ENCODE measurements around the gene DUSP15. TPM values are rescaled to one million over a fixed set of nuclear protein-coding genes. Genes with fewer than 3 reads are reported as not detected.

Gene DUSP15, protein sequence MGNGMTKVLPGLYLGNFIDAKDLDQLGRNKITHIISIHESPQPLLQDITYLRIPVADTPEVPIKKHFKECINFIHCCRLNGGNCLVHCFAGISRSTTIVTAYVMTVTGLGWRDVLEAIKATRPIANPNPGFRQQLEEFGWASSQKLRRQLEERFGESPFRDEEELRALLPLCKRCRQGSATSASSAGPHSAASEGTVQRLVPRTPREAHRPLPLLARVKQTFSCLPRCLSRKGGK
- polyA plus RNA-seq (62.7 and 68.9 TPM in 2 replicates), polyA minus RNA-seq (28.0 and 39.0 TPM in 2 replicates)

DNA sequence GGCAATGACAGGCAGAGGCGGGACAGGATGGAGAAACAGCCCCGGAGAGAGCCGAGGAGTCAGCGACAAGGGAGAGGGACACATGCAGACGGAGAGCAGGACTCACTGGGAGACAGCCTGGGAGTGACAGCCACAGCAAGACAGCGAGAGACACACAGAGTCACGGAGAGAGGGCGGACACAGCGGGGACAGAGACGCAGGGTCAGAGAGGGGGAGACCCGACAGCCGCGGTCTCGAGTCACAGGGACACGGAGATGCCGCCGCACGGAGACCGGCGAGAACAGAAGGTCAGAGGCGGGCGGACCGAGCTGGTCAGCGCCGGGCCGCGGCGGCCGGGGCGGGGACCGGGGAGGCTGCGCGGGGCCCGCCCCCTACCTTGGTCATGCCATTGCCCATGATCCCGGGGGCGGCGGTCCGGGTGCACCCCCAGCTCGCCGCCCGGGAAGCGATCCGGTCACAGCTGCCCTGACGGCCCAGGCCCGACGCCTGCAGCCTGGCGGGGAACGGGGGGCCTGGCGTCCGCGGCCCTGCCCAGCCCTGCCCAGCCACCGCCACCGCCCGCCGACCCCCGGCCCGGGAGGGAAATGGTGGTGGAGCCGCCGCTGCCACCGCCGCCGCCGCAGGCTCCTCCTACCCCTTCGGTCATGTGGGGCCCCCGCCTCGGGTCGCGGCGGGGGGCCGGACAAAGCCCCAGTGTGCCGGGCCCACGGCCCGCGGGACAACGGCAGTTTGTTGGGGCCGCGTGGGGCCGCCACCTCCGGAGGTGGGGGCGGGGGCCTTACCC is at the start of gene DUSP15, which contains the start of gene TTLL9:
TSS of gene DUSP15 (minus strand) at position 586 of the 784 bp plus-strand sequence. CDS start at position 396, 190 bp downstream.
TSS of gene TTLL9 (plus strand) at position 693 of the 784 bp plus-strand sequence. CDS start 493 bp downstream, outside the sequence.
- Histone ChIP-seq H3K4me2 (ENCODE audit: low read length) (peak within 1 kb of the TSS; percentile 85), H4K20me1 (ENCODE audit: insufficient read depth) (no peaks in the 10 kb centered on the region), H3K9ac (ENCODE audit: low read length) (peak within 1 kb of the TSS; percentile 83), H3F3A (ENCODE audit: insufficient read depth, low read length, poor library complexity, severe bottlenecking) (no peaks in the 10 kb centered on the region), H3K27ac (ENCODE audit: low read length) (peak within 1 kb of the TSS; percentile 43), H3K27me3 (ENCODE audit: insufficient read depth, low read depth, low read length) (no peaks in the 10 kb centered on the region), H3K9me2 (ENCODE audit: insufficient read depth, low read length) (no peaks in the 10 kb centered on the region), H3K9me3 (ENCODE audit: low read length) (no peaks in the 10 kb centered on the region), H3K4me3 (ENCODE audit: low read length) (peak within 1 kb of the TSS; percentile 67), H3K79me2 (replicated peaks; ENCODE audit: insufficient read depth, low read length) (no peaks in the 10 kb centered on the region), H2AFZ (ENCODE audit: low read depth, low read length) (peak within 1 kb of the TSS; percentile 67), H3K36me3 (ENCODE audit: insufficient read depth, low read length) (no peaks in the 10 kb centered on the region)
- TF ChIP-seq EP300 (conservative IDR thresholded peaks at IDR 0.05; ENCODE audit: poor library complexity, severe bottlenecking) (peak; percentile 53), MXI1 (conservative IDR thresholded peaks at IDR 0.05; ENCODE audit: poor library complexity, severe bottlenecking) (peak; percentile 44), SMC3 (conservative IDR thresholded peaks at IDR 0.05; ENCODE audit: poor library complexity) (peak; percentile 23), RAD21 (conservative IDR thresholded peaks at IDR 0.05) (peak; percentile 22), POLR2AphosphoS5 (IDR thresholded peaks at IDR 0.05) (peak; percentile 58), EZH2 (IDR thresholded peaks at IDR 0.05; ENCODE audit: borderline replicate concordance, insufficient read depth, low read length, poor library complexity, severe bottlenecking) (no peak), TAF1 (IDR thresholded peaks at IDR 0.05; ENCODE audit: low read depth) (peak; percentile 34)
- TF ChIP-seq, protein P1, sequence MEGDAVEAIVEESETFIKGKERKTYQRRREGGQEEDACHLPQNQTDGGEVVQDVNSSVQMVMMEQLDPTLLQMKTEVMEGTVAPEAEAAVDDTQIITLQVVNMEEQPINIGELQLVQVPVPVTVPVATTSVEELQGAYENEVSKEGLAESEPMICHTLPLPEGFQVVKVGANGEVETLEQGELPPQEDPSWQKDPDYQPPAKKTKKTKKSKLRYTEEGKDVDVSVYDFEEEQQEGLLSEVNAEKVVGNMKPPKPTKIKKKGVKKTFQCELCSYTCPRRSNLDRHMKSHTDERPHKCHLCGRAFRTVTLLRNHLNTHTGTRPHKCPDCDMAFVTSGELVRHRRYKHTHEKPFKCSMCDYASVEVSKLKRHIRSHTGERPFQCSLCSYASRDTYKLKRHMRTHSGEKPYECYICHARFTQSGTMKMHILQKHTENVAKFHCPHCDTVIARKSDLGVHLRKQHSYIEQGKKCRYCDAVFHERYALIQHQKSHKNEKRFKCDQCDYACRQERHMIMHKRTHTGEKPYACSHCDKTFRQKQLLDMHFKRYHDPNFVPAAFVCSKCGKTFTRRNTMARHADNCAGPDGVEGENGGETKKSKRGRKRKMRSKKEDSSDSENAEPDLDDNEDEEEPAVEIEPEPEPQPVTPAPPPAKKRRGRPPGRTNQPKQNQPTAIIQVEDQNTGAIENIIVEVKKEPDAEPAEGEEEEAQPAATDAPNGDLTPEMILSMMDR (IDR thresholded peaks at IDR 0.05; ENCODE audit: poor library complexity, severe bottlenecking): peak; percentile 22
- TF ChIP-seq, protein P2, sequence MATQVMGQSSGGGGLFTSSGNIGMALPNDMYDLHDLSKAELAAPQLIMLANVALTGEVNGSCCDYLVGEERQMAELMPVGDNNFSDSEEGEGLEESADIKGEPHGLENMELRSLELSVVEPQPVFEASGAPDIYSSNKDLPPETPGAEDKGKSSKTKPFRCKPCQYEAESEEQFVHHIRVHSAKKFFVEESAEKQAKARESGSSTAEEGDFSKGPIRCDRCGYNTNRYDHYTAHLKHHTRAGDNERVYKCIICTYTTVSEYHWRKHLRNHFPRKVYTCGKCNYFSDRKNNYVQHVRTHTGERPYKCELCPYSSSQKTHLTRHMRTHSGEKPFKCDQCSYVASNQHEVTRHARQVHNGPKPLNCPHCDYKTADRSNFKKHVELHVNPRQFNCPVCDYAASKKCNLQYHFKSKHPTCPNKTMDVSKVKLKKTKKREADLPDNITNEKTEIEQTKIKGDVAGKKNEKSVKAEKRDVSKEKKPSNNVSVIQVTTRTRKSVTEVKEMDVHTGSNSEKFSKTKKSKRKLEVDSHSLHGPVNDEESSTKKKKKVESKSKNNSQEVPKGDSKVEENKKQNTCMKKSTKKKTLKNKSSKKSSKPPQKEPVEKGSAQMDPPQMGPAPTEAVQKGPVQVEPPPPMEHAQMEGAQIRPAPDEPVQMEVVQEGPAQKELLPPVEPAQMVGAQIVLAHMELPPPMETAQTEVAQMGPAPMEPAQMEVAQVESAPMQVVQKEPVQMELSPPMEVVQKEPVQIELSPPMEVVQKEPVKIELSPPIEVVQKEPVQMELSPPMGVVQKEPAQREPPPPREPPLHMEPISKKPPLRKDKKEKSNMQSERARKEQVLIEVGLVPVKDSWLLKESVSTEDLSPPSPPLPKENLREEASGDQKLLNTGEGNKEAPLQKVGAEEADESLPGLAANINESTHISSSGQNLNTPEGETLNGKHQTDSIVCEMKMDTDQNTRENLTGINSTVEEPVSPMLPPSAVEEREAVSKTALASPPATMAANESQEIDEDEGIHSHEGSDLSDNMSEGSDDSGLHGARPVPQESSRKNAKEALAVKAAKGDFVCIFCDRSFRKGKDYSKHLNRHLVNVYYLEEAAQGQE (IDR thresholded peaks at IDR 0.05; ENCODE audit: borderline replicate concordance): peak; percentile 58

DNA sequence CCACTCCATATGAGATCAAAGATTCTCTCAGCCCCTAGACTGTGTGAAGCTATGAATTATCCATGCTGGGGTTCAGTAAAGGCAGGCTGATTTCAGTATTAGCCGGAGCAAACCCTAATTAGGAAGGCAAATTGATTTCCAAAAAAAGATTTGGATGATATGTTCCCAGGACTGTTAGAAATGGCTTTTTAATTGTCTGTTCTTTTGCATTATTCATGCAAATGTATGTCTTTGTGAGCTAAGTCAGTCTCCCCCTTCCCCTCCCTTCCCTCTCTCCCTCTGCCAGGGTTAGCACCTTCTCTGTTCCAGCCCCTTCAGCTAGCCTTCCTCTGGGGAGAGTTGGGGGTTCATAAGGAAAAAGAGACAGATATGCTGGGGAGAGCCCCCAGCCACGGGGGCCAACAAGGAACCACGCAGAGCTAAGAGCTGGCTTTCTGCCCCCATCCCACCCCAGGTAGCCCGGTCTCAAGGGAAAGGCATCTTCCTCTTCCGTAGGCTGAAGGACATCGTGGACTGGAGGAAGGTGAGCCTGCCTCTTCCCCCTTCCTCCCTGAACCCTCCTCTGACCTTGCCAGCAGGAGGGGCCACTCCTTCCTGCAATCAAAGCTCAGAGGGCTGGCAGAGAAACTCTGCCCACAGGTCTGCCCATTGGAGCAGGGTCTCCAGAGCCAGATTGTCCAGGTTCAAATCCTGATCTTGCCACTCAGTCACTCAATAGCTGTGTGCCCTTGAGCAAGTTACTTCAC is 49.3 kb upstream of the DUSP15 start:
- Histone ChIP-seq H3K9ac (ENCODE audit: low read length) (no peak overlapping the region), H3K27me3 (ENCODE audit: insufficient read depth, low read depth, low read length) (no peaks in the 10 kb centered on the region), H2AFZ (ENCODE audit: low read depth, low read length) (no peak overlapping the region), H3K4me2 (ENCODE audit: low read length) (no peak overlapping the region), H3F3A (ENCODE audit: insufficient read depth, low read length, poor library complexity, severe bottlenecking) (no peaks in the 10 kb centered on the region), H3K79me2 (replicated peaks; ENCODE audit: insufficient read depth, low read length) (no peaks in the 10 kb centered on the region), H3K9me3 (ENCODE audit: low read length) (no peaks in the 10 kb centered on the region), H3K36me3 (ENCODE audit: insufficient read depth, low read length) (no peaks in the 10 kb centered on the region), H3K27ac (ENCODE audit: low read length) (no peak overlapping the region), H4K20me1 (ENCODE audit: insufficient read depth) (no peaks in the 10 kb centered on the region), H3K4me3 (ENCODE audit: low read length) (no peak overlapping the region), H3K9me2 (ENCODE audit: insufficient read depth, low read length) (no peaks in the 10 kb centered on the region)
- TF ChIP-seq, protein P2 (IDR thresholded peaks at IDR 0.05; ENCODE audit: borderline replicate concordance): no peak
- TF ChIP-seq EP300 (conservative IDR thresholded peaks at IDR 0.05; ENCODE audit: poor library complexity, severe bottlenecking) (no peak), EZH2 (IDR thresholded peaks at IDR 0.05; ENCODE audit: borderline replicate concordance, insufficient read depth, low read length, poor library complexity, severe bottlenecking) (no peak), MXI1 (conservative IDR thresholded peaks at IDR 0.05; ENCODE audit: poor library complexity, severe bottlenecking) (no peak), SMC3 (conservative IDR thresholded peaks at IDR 0.05; ENCODE audit: poor library complexity) (no peak), RAD21 (conservative IDR thresholded peaks at IDR 0.05) (no peak), POLR2AphosphoS5 (IDR thresholded peaks at IDR 0.05) (no peak), TAF1 (IDR thresholded peaks at IDR 0.05; ENCODE audit: low read depth) (no peak)
- TF ChIP-seq, protein P1 (IDR thresholded peaks at IDR 0.05; ENCODE audit: poor library complexity, severe bottlenecking): no peak
